B cell (primary cell): ENCODE results near the gene LIPE. TPM values are rescaled to one million over a fixed set of nuclear protein-coding genes. Genes with fewer than 3 reads are reported as not detected.

ENCODE experiments used
- ATAC-seq: fragments of 200-7000 bp; cut with Tn5 transposase; one replicate; pipeline ENCODE4 v1.10.0; 2021; ENCODE audit warnings: low read depth, mild to moderate bottlenecking, moderate number of reproducible peaks, moderate library complexity
- CTCF ChIA-PET: fragments of 350-600 bp; sonication (Branson Sonifier 250); formaldehyde crosslinking; loops from one replicate; lab custom pipeline; 2021; ENCODE audit warnings: antibody characterized with exemption, inconsistent platforms; lab: Charles Lee
- POLR2A ChIA-PET: fragments of 350-600 bp; sonication (Branson Sonifier 250); formaldehyde crosslinking; loops from one replicate; lab custom pipeline; 2021; ENCODE audit warnings: antibody characterized with exemption; lab: Charles Lee
- DNase-seq: peaks from one replicate; pipeline ENCODE4 v3.0.0; 2013
- H2AFZ ChIP-seq: 2 replicates; pipeline ENCODE4 v1.6.1; 2012; ENCODE audit warnings: mild to moderate bottlenecking, low read depth, low read length; ENCODE audit not compliant: insufficient read depth, poor library complexity, severe bottlenecking
- H3K27ac ChIP-seq, 2 donors: 1 replicate in 1 of 2; 2 replicates in 1 of 2; pipeline ENCODE4 v1.5.1; 2012 to 2013; ENCODE audit warnings: low read length in 2 of 2, mild to moderate bottlenecking in 2 of 2, moderate library complexity in 1 of 2
- H3K27me3 ChIP-seq, 4 experiments: fragments of 200-600 bp in 1 of 4; sonication (generic) in 1 of 4; replicated peaks in 1 of 4; 1 replicate in 2 of 4; 2 replicates in 2 of 4; pipeline versions ENCODE4 v1.6.1 to v1.7.0; 2013 to 2016; ENCODE audit warnings: low read length in 3 of 4, mild to moderate bottlenecking in 2 of 4, mixed read lengths in 1 of 4, moderate library complexity in 1 of 4; ENCODE audit not compliant: insufficient read depth in 4 of 4, control insufficient read depth in 3 of 4; ENCODE audit errors: control extremely low read depth in 1 of 4
- H3K36me3 ChIP-seq, 2 experiments: replicated peaks in 1 of 2; 1 replicate in 1 of 2; 2 replicates in 1 of 2; pipeline versions ENCODE4 v1.6.1 to v1.7.1; 2013; ENCODE audit warnings: low read length in 1 of 2; ENCODE audit not compliant: insufficient read depth in 2 of 2, control insufficient read depth in 1 of 2; ENCODE audit errors: control extremely low read depth in 1 of 2, extremely low read depth in 1 of 2
- H3K4me1 ChIP-seq, 2 donors: fragments of 200-600 bp in 1 of 2; sonication (generic) in 1 of 2; 1 replicate in 1 of 2; 2 replicates in 1 of 2; pipeline versions ENCODE4 v1.5.1 to v1.6.1; 2013 to 2017; ENCODE audit warnings: low read length in 2 of 2; ENCODE audit not compliant: control insufficient read depth in 2 of 2, insufficient read depth in 2 of 2
- H3K4me2 ChIP-seq: replicated peaks from 2 replicates; pipeline ENCODE3; 2012; ENCODE audit warnings: mild to moderate bottlenecking, low read depth, low read length; ENCODE audit not compliant: poor library complexity, severe bottlenecking
- H3K4me3 ChIP-seq, 5 experiments: fragments of 200-600 bp in 1 of 5; sonication (generic) in 1 of 5; 1 replicate in 3 of 5; 2 replicates in 2 of 5; pipeline versions ENCODE4 v1.5.1 to v1.7.0; 2011 to 2016; ENCODE audit warnings: low read length in 4 of 5, mild to moderate bottlenecking in 4 of 5, low read depth in 2 of 5, control low read depth in 1 of 5, moderate library complexity in 1 of 5; ENCODE audit not compliant: insufficient read depth in 1 of 5; ENCODE audit errors: control extremely low read depth in 1 of 5, extremely low read depth in 1 of 5
- H3K79me2 ChIP-seq: fragments of 200-600 bp; sonication (generic); one replicate; pipeline ENCODE4 v1.6.0; 2016; ENCODE audit warnings: low read length; ENCODE audit not compliant: control insufficient read depth, insufficient read depth
- H3K9ac ChIP-seq: fragments of 200-600 bp; sonication (generic); 2 replicates; pipeline ENCODE4 v1.6.1; 2017; ENCODE audit warnings: mild to moderate bottlenecking, low read length, moderate library complexity
- H3K9me3 ChIP-seq, 3 donors: one replicate each; pipeline versions ENCODE4 v1.6.1 to v1.7.1; 2013; ENCODE audit warnings: low read length in 2 of 3; ENCODE audit not compliant: control insufficient read depth in 2 of 3, insufficient read depth in 1 of 3; ENCODE audit errors: control extremely low read depth in 1 of 3
- H4K20me1 ChIP-seq: 2 replicates; pipeline ENCODE4 v1.6.0; 2012; ENCODE audit warnings: mild to moderate bottlenecking, low read length; ENCODE audit not compliant: insufficient read depth, control insufficient read depth, poor library complexity, severe bottlenecking
- H3K27ac Mint-ChIP-seq: one replicate; pipeline ENCODE4 v1.8.0; 2021; ENCODE audit warnings: mixed read lengths
- H3K27me3 Mint-ChIP-seq: one replicate; pipeline ENCODE4 v1.8.0; 2021; ENCODE audit warnings: mixed read lengths
- H3K4me1 Mint-ChIP-seq: one replicate; pipeline ENCODE4 v1.8.0; 2021; ENCODE audit warnings: mixed read lengths
- H3K4me3 Mint-ChIP-seq: one replicate; pipeline ENCODE4 v1.8.0; 2021; ENCODE audit warnings: mixed read lengths
- H3K9me3 Mint-ChIP-seq: one replicate; pipeline ENCODE4 v1.8.0; 2022; ENCODE audit warnings: mixed read lengths; ENCODE audit not compliant: insufficient read depth
- CTCF ChIP-seq: fragments of 200-600 bp; IDR thresholded peaks from one replicate; pipeline ENCODE4 v1.8.0; 2022; ENCODE audit warnings: antibody characterized with exemption, mild to moderate bottlenecking
- EZH2 ChIP-seq: IDR thresholded peaks from 2 replicates; pipeline ENCODE4 v1.6.1; 2012; ENCODE audit warnings: borderline replicate concordance, low read depth, mild to moderate bottlenecking, moderate library complexity, low read length; ENCODE audit not compliant: insufficient read depth, poor library complexity, severe bottlenecking
- WGBS: methylation state at CpG from one replicate; pipeline ENCODE4 v1.1.5; 2013; ENCODE audit warnings: missing lambda C conversion rate; ENCODE audit not compliant: insufficient coverage; 5-methylcytosine and 5-hydroxymethylcytosine counted together
- intact Hi-C: fragments of 100-400 bp; cut with micrococcal nuclease; formaldehyde crosslinking; loops from one replicate; pipeline ENCODE4 v1.10.0; 2022
- polyA plus RNA-seq: library from polyadenylated mRNA; depleted of rRNA; stranded (reverse); fragments of >200 nt; gene quantifications from 2 replicates; pipeline ENCODE4 v1.2.3, GENCODE V29; 2012
- total RNA-seq, 2 donors: library from RNA; stranded (reverse); fragments of 120-200 nt in 1 of 2; gene quantifications; 1 replicate in 1 of 2; 2 replicates in 1 of 2; pipeline versions ENCODE4 v1.2.3 to v1.2.4, GENCODE V29; 2013 to 2022

LIPE gene
- total and polyA plus RNA-seq, 2 donors (not counting 1 experiment from before 2014, with no cell fraction given) = 46.9 to 49.4 TPM

GRCh38 chr19:42424345-42424707 is 2.9 kb downstream of the LIPE start:
- H3K27me3 Mint-ChIP-seq = no peaks in the 10 kb centered on the region
- 88% methylated on average over 12 of the region's 15 CpGs for WGBS
- ChIA-PET CTCF (interaction anchor here (1.4 to 4.1 kb wide), 5 partner anchors 10 to 104 kb away, joined by 5 to 25 read pairs (median 7); partner anchors contain the start of gene CEACAM1), POLR2A (interaction anchor here (0.8 to 1.3 kb wide), 3 partner anchors 10 to 348 kb away, joined by 4 to 6 read pairs (median 5); partner anchors contain the start of gene ZNF574)
- H3K4me3 Mint-ChIP-seq = peak overlapping the region; percentile 98
- Histone ChIP-seq H2AFZ (peak overlapping the region; percentile 91), H3K9me3 (peaks cover 0 to 5% (median 0%) of the 10 kb centered on the region in 3 donors), H3K27me3 (peaks cover 0 to 2% (median 0%) of the 10 kb centered on the region in 4 experiments), H3K79me2 (peaks cover 30% of the 10 kb centered on the region), H4K20me1 (peaks cover 32% of the 10 kb centered on the region), H3K4me1 (peaks cover 22 to 40% of the 10 kb centered on the region in 2 donors), H3K36me3 (peaks cover 0 to 5% of the 10 kb centered on the region in 2 experiments), H3K4me2 (peak overlapping the region; percentile 98), H3K27ac (no peak overlapping the region), H3K4me3 (peak overlapping the region in 4 of 5 experiments; percentile 83 to 98 (median 86)), H3K9ac (peak overlapping the region; percentile 97)
- DNase-seq (no peak), ATAC-seq (no peak)
- intact Hi-C loops = loop anchor here (5.0 kb wide), 1 partner anchor 297 kb away; no protein-coding TSS in a partner anchor
- no peak for TF ChIP-seq CTCF
- no peak for TF ChIP-seq EZH2
- H3K9me3 Mint-ChIP-seq = no peaks in the 10 kb centered on the region
- H3K27ac Mint-ChIP-seq = peak overlapping the region; percentile 99
- H3K4me1 Mint-ChIP-seq = peaks cover 45% of the 10 kb centered on the region
